Glutamatergic neuron (in vitro differentiated cells): ENCODE measurements around the gene CLCN1. TPM values are rescaled to one million over a fixed set of nuclear protein-coding genes. Genes with fewer than 3 reads are reported as not detected.

Experiments used
- DNase-seq: peaks from one replicate; pipeline ENCODE4 v3.0.0; 2022
- H3K27ac Mint-ChIP-seq: one replicate; pipeline ENCODE4 v1.8.0; 2020; ENCODE audit warnings: mild to moderate bottlenecking, mixed read lengths, inconsistent platforms; ENCODE audit not compliant: unreplicated experiment
- H3K27me3 Mint-ChIP-seq: one replicate; pipeline ENCODE4 v1.8.0; 2020; ENCODE audit warnings: mild to moderate bottlenecking, moderate library complexity, mixed read lengths, inconsistent platforms; ENCODE audit not compliant: unreplicated experiment
- H3K36me3 Mint-ChIP-seq: one replicate; pipeline ENCODE4 v1.8.0; 2020; ENCODE audit warnings: mild to moderate bottlenecking, mixed read lengths, inconsistent platforms; ENCODE audit not compliant: unreplicated experiment
- H3K4me1 Mint-ChIP-seq: one replicate; pipeline ENCODE4 v1.8.0; 2020; ENCODE audit warnings: mild to moderate bottlenecking, low read depth, mixed read lengths, inconsistent platforms; ENCODE audit not compliant: unreplicated experiment
- H3K4me3 Mint-ChIP-seq: one replicate; pipeline ENCODE4 v1.8.0; 2020; ENCODE audit warnings: mild to moderate bottlenecking, mixed read lengths, inconsistent platforms; ENCODE audit not compliant: unreplicated experiment
- H3K9me3 Mint-ChIP-seq: one replicate; pipeline ENCODE4 v1.8.0; 2020; ENCODE audit warnings: mild to moderate bottlenecking, moderate library complexity, mixed read lengths, inconsistent platforms; ENCODE audit not compliant: unreplicated experiment
- microRNA-seq: library from miRNA; unstranded; fragments of <30 nt; microRNA quantifications from one replicate; pipeline ENCODE4, GENCODE V29; 2020; ENCODE audit not compliant: unreplicated experiment
- total RNA-seq: library from RNA; stranded (reverse); fragmentation: NEBNext Ultra II Directional; extraction: Animal tissue kit (Norgen Biotek cat#: 25700); gene quantifications from one replicate; pipeline ENCODE4 v1.2.1, GENCODE V29; 2021; ENCODE audit not compliant: unreplicated experiment
- TF ChIP-seq, protein P1 (sequence below): fragments of 200-600 bp; sonication (generic); IDR thresholded peaks from one replicate; pipeline ENCODE4 v1.5.0; 2021; ENCODE audit not compliant: partially characterized antibody, unreplicated experiment

The CLCN1 gene
- total RNA-seq, 1 donor from 2014 or later: 0.56 TPM

DNA sequence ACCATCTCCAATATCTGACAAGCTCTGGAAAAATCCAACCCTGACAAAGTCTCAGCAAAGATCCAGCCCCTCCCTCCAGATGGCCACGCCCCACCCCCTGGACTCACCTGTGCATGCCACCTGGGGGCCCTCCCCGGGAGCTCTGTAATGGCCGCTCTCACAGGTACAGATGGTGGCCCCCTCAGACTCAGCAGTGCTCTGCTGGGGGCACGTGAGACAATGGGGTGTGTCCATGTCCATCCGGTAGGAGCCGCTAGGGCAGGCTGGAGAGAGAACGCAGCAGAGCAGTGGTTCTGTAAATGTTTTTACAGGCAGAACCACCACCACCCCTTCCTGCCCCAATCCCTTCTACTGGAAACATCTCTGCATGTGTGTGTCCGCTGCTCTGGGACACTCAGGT lies 83.2 kb downstream of the CLCN1 start:
- TF ChIP-seq, protein P1, sequence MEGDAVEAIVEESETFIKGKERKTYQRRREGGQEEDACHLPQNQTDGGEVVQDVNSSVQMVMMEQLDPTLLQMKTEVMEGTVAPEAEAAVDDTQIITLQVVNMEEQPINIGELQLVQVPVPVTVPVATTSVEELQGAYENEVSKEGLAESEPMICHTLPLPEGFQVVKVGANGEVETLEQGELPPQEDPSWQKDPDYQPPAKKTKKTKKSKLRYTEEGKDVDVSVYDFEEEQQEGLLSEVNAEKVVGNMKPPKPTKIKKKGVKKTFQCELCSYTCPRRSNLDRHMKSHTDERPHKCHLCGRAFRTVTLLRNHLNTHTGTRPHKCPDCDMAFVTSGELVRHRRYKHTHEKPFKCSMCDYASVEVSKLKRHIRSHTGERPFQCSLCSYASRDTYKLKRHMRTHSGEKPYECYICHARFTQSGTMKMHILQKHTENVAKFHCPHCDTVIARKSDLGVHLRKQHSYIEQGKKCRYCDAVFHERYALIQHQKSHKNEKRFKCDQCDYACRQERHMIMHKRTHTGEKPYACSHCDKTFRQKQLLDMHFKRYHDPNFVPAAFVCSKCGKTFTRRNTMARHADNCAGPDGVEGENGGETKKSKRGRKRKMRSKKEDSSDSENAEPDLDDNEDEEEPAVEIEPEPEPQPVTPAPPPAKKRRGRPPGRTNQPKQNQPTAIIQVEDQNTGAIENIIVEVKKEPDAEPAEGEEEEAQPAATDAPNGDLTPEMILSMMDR: no peak
- no peak overlapping the region for H3K27ac Mint-ChIP-seq
- H3K4me3 Mint-ChIP-seq: no peak overlapping the region
- no peak for DNase-seq
- peaks cover 10% of the 10 kb centered on the region for H3K27me3 Mint-ChIP-seq
- peaks cover 8% of the 10 kb centered on the region for H3K9me3 Mint-ChIP-seq
- H3K36me3 Mint-ChIP-seq: no peaks in the 10 kb centered on the region
- no peaks in the 10 kb centered on the region for H3K4me1 Mint-ChIP-seq

DNA sequence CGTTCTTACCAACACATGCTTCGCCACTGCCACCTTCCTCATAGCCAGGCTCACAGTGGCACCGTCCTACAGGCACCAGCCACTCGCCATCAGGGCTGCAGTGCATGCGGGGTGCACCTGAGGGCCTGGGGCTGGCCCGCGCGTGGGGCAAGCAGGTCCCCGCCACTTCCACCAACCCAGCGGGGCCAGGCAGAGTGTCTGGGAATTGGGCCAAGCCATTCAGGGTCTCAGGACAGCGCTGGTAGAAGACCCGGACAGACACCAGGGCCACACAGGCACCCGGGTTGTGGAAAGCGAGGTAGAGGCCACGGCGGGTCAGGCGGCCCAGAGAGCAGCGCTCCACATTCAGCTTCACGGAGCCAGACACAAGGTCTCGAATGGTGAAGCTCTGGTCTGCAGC lies 83.7 kb downstream of the CLCN1 start:
- TF ChIP-seq, protein P1: no peak
- H3K9me3 Mint-ChIP-seq: peaks cover 10% of the 10 kb centered on the region
- peaks cover 12% of the 10 kb centered on the region for H3K27me3 Mint-ChIP-seq
- no peak for DNase-seq
- no peak overlapping the region for H3K4me3 Mint-ChIP-seq
- no peak overlapping the region for H3K27ac Mint-ChIP-seq
- H3K36me3 Mint-ChIP-seq: no peaks in the 10 kb centered on the region
- H3K4me1 Mint-ChIP-seq: peaks cover 2% of the 10 kb centered on the region

DNA sequence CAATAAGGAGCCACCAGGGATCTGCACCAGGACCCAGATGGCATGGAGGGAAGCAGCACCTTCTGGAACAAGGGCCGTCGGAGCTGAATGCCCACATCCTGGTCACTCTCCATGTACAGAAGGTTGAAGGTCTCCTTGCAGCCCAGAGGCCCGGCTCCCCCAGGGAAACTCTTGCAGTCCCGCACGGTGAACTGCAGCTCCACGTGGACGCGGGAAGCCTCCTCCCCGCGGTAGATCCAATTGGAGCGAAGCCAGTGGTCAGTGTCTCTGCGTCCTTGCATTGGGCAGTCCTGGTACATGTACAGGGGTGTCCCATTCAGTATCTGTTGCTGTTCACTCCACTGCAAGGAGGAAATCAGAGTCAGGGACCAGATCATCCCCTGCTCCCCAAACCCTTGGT lies 85.4 kb downstream of the CLCN1 start:
- no peak overlapping the region for H3K4me3 Mint-ChIP-seq
- no peak for DNase-seq
- no peaks in the 10 kb centered on the region for H3K36me3 Mint-ChIP-seq
- peaks cover 16% of the 10 kb centered on the region for H3K27me3 Mint-ChIP-seq
- no peak overlapping the region for H3K27ac Mint-ChIP-seq
- TF ChIP-seq, protein P1: no peak
- peaks cover 18% of the 10 kb centered on the region for H3K4me1 Mint-ChIP-seq
- peaks cover 19% of the 10 kb centered on the region for H3K9me3 Mint-ChIP-seq

Small RNA genes within 50 kb of the gene (microRNA-seq; reads per million reads assigned to microRNA genes)
- gene MIR6892: 1.9 reads per million, percentile 11 among the genes with 10 or more reads in this experiment

Other genes starting within 250 kb of the CLCN1 start
- not detected for gene PIP, start 184.0 kb upstream of the CLCN1 start, total RNA-seq
- not detected for gene TAS2R39, start 132.7 kb upstream of the CLCN1 start, total RNA-seq
- gene TAS2R40, start 94.1 kb upstream of the CLCN1 start, total RNA-seq: not detected
- gene GSTK1, start 52.7 kb upstream of the CLCN1 start, total RNA-seq: 48.6 TPM
- not detected for gene TMEM139, start 31.2 kb upstream of the CLCN1 start, total RNA-seq
- 59.2 TPM for gene CASP2, start 27.8 kb upstream of the CLCN1 start, total RNA-seq
- gene FAM131B, start 46.6 kb downstream of the CLCN1 start, total RNA-seq: 111 TPM
- 163 TPM for gene ZYX, start 65.2 kb downstream of the CLCN1 start, total RNA-seq
- gene EPHA1, start 92.7 kb downstream of the CLCN1 start, total RNA-seq: 4.7 TPM
- gene TAS2R60, start 127.3 kb downstream of the CLCN1 start, total RNA-seq: not detected
- gene TAS2R41, start 161.8 kb downstream of the CLCN1 start, total RNA-seq: not detected